GM21825 (cell line): ENCODE results near the gene MTX3.
A peak's percentile ranks its signal among the peaks of the same experiment; 100 is the strongest.

ENCODE experiments used
- ATAC-seq: cut with Tn5 transposase; IDR thresholded peaks from one replicate; pipeline ENCODE4 v1.9.1; 2021; ENCODE audit warnings: mild to moderate bottlenecking, moderate library complexity; ENCODE audit not compliant: unreplicated experiment

MTX3 gene

DNA sequence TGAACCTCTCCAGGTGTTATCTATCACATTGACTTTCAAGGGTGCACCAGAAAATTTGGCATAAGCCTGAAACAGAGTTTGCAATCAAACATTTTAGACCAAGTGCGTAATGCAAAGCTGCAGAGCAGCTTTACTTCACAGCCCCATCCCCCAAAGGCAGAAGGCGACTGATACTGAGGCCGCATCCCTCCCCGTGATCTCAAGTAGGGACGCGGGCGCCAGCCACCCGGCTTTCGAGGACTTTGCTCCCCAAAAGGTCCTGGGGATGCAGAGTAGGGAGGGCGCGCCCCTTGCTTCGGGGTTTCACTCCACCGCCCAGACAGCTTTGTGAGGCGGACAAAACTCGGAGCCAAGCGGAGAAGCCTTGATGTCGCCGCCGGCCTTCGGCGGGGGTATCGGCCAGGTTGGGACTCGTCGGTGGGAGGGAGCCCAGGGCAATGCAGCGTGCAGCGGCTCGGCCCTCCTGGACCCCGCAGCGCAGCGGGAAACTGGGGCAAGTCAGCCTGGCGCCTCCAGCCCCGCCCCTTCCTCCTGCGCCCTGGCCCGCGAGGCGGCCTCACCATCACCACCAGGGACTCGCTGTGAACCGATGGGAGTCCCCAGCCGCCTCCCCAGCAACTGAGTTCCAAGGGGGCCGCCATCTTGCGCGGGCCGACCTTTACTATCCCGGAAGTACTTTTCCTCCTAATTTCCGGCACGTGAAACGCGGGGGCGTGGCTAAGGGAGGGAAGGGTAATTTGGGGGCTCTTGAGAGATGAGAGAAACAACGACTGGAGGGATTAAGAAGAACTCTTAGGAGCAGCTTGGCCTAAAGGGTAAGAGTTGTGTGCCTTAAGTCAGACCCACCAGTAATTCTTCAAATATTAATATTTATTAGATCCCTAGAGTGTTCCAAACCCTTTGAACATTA lies at the start of gene MTX3:
TSS of gene MTX3 (minus strand) at position 665 of the 910 bp plus-strand sequence. CDS start at position 641, 24 bp downstream.
- ATAC-seq, result peak; percentile 90

GRCh38 chr5:80039650-80040049 lies 48.6 kb upstream of the MTX3 start:
- ATAC-seq, result no peak

DNA sequence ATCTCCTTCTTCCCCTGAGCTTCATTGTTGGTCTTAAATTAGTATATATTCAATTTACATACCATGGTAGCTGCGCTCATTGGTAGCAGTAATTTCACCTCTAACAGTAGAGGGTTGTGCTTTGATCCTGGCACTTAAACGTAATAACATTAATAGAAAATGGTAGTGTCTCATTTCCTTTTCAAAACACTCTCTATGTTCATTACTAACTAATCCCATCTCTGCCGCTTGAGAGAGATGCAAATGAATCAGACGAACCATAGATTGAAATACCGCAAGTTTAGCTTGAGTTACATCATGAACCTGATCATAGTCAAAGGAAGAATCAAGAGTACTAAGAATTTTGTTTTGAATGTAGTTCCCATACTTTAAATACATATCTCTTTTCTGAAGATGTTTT lies 46.3 kb upstream of the MTX3 start:
- ATAC-seq, result no peak

DNA sequence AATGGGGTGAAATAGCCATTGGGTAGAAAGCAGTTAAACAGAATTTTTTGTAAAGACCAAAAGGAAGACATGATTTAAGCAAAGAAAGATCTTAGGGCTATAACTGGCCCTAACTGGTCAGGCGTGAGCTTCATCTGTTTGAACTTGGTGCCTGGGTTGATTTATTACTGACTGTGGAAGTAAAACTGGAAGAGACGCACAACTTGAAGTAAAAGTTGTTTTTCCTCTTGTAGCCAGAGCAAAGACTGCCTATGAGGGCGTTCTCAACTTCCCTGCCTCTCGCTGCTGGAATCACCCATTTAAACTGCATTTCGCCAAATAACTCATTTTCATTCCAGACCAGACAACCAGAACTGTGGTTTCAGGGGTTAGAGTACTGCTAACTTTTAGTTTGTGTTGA lies 45.6 kb upstream of the MTX3 start:
- no peak for ATAC-seq

- no peak for ATAC-seq
Observed at GRCh38 chr5:80035839-80036238, 44.8 kb upstream of the MTX3 start.

DNA sequence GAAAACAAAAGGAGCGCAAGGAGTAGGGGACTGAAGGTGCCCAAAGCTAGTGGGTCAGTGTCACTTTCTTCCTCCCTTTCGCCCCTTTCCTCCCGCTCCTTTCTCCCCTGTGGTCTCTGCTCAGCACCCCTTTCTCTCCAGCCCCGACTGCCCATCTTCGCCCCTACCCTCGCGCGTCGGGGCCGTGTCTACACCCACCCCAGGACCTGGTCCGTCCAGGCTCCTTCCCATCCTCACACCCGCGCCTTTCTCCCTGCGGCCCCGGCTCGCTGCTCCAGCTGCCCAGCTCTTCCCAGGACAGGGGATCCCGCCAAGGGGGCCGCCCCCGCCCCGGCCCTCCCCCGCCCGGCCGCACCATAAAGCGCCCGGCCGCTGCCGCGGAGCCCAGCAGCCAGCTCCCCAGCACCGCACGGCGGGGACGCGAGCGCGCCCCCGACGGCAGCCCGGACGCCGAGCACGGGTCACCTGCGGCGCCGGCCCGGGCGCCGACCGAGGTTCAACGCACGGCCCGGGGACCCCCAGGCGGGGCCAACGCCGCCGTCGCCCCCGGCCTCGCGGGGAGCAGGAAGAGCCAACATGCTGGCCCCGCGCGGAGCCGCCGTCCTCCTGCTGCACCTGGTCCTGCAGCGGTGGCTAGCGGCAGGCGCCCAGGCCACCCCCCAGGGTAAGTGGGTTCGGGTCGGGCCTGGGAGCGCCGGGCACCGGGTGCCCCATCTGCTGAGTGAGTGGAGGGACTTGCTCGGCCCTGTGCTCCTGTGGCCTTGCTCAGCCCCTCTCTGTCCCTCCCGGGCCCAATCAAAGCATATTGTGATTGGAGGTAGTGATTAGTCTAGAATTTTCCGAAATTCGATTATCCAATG lies 44.1 kb upstream of the MTX3 start, which contains the start of gene THBS4:
TSS of gene THBS4 (plus strand) at position 387 of the 860 bp plus-strand sequence. CDS start at position 577, 190 bp downstream.
- ATAC-seq, result no peak

- no peak for ATAC-seq
Observed at GRCh38 chr5:80034559-80034958, 43.5 kb upstream of the MTX3 start.

GRCh38 chr5:80033513-80033912 lies 42.5 kb upstream of the MTX3 start:
- ATAC-seq, result no peak

GRCh38 chr5:80031109-80031508 lies 40.0 kb upstream of the MTX3 start:
- ATAC-seq, result no peak

- ATAC-seq, result no peak
Observed at GRCh38 chr5:80026841-80027240, 35.8 kb upstream of the MTX3 start.

- ATAC-seq, result no peak
Observed at GRCh38 chr5:80025069-80025468, 34.0 kb upstream of the MTX3 start.

- no peak for ATAC-seq
Observed at GRCh38 chr5:80010754-80011392, 19.8 kb upstream of the MTX3 start.

GRCh38 chr5:80008995-80009765 lies 18.1 kb upstream of the MTX3 start:
- no peak for ATAC-seq

DNA sequence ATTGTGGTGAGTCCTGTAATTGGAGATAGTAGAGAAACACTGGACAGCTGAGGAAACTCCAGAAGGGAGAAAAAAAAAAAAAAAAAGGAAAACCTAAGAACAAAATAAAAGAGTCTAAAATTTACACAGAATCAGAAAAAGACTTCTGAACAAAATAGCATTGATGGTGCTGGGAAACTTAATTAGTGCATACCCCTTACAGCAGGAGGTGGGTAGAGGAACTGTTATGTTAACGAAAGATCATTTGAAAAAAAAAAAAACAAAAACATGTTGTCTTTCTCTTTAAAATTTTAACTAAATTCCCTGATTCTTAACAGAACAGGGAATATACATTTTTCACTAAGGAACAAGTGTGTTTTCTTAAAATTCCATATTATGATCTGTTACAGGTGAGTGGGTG lies 11.6 kb upstream of the MTX3 start:
- ATAC-seq, result no peak

DNA sequence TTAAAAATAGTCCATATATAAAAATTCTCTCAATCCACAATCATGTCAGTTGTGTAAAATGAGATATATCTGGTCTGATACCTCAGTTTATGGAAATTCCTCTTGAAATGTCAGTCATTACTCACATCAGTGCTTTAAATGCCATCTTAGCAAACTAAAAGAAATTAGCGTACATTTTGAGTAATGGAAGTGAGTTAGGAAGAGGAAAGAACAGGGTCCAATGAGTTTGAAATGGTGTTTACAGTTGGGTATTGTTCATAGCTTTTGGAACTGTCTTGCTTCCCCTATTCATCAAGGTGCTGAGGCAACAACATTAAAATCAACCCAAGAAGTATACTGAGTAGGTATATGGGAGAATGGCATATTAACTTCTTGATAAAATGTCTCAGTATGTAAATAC lies 8.7 kb upstream of the MTX3 start:
- ATAC-seq, result no peak

DNA sequence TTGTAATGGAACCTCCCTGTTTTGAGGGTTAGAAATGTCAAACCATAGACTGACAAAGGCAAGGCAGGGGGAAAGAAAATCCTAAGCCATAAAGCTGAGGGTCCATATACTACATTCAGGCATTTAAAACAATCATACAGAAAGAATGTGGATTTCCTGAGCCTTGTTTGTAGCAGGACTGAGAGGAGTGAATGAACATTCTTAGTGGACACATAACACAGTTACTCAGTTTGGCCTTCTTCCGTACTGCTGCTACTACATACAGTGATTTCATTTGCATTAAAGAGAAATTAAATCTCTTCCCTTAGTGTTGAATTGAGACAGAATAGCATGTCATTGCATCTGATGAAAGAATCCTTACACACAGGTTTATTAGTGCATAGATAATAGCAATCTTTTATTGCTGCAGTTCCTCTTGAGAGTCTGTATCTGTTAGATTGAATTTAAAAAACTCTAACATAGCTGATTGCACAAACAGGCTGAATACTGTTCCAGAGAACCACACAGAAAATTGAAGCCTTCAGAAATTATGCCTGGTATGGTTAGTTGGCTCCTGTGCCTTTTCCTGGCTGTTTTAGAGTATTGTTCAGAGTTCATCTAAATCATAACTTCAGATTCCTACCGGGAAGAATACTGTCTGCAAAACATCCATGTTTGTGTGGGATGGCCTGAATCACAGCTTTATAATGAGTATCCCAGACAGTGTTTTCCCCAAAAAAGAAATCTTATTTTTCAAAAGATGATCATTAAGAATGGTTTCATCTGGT lies 2.0 kb upstream of the MTX3 start:
- no peak for ATAC-seq

DNA sequence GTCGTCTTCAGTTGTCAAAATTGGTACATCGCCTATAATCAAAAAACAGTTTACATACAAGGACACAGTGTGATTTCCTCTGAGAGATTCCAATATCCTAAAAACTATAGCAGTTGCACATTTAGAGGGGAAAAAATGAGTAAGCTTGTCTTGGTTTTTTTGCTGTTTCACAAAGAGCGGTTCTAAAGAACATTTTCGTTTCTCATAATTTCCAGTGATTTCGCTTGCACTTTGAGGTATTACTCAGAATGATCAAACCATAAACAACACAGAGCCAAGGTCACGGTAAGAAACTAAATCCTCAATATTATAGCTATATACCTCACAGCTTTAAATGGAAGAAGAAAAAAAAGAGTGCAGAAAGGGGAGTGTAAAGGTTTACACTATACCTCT lies 861 bp downstream of the MTX3 start:
- peak; percentile 42 for ATAC-seq

DNA sequence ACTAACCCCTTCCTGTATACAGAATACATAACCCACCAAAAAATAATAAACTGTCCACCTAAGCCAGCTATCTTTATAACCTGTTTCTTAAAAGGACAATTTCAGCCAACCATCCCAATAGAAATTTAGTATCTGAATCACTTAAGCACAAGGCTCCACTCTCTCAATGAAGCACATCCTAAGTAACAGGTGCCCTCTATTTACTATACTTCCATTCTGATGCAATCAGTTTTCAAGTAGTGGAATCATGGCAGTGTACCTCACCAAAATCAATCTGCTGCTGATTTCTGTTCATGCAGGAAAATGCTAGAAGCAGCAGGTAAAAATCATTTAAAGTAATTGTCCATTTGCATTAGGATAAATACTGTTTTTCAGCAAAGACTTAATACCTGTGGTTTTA lies 4.8 kb downstream of the MTX3 start:
- no peak for ATAC-seq

DNA sequence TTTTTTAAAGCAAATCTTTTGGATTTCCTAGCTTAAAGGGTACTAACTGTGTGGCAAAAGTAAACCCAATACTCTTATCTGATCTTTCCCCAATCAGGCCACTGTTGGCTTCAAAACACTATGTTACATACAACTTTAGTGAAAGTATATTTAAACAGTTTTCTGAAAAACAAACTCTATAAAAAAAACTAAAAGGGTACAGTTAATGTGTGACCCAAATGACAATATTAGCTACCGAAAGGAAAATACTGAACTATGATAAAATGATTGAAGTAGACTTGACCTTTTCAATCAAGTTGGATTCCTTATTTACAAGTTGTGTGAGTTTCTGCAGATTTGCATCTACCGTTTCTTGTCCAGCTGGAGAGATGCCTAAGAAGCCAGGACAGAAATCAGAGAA lies 5.8 kb downstream of the MTX3 start:
- ATAC-seq, result no peak

GRCh38 chr5:79984363-79984762 lies 6.7 kb downstream of the MTX3 start:
- no peak for ATAC-seq
